SK-N-SH (cell line): ENCODE measurements around the gene CNNM3.

ENCODE experiments used
- ELF1 ChIP-seq: IDR thresholded peaks from 2 replicates; pipeline ENCODE4 v1.4.0; 2012
- FOXM1 ChIP-seq: IDR thresholded peaks from 2 replicates; pipeline ENCODE4 v1.4.0; 2012; ENCODE audit warnings: low read depth, mild to moderate bottlenecking
- MEF2A ChIP-seq: IDR thresholded peaks from 2 replicates; pipeline ENCODE4 v1.4.0; 2012; ENCODE audit warnings: low read depth, borderline replicate concordance
- MXI1 ChIP-seq: IDR thresholded peaks from 2 replicates; pipeline ENCODE4 v1.6.1; 2012; ENCODE audit warnings: mild to moderate bottlenecking, low read depth, low read length, improper control_type of control experiment
- NRF1 ChIP-seq: IDR thresholded peaks from 2 replicates; pipeline ENCODE4 v1.6.1; 2012; ENCODE audit warnings: low read depth, mild to moderate bottlenecking, low read length
- POLR2AphosphoS5 ChIP-seq: IDR thresholded peaks from 2 replicates; pipeline ENCODE4 v1.6.1; 2012; ENCODE audit warnings: low read depth, low read length
- RAD21 ChIP-seq: IDR thresholded peaks from 2 replicates; pipeline ENCODE4 v1.6.1; 2012; ENCODE audit warnings: mild to moderate bottlenecking, low read length
- RFX5 ChIP-seq: IDR thresholded peaks from 2 replicates; pipeline ENCODE4 v1.6.1; 2012; ENCODE audit warnings: mild to moderate bottlenecking, improper control_type of control experiment, low read length
- TAF1 ChIP-seq: IDR thresholded peaks from 2 replicates; pipeline ENCODE4 v1.6.1; 2012; ENCODE audit warnings: low read depth, mild to moderate bottlenecking, low read length, moderate library complexity, borderline replicate concordance
- TF ChIP-seq, protein P1 (sequence below): IDR thresholded peaks from 2 replicates; pipeline ENCODE4 v1.4.0; 2012; ENCODE audit warnings: low read depth, borderline replicate concordance
- TF ChIP-seq, protein P2 (sequence below): fragments of 200-600 bp; sonication (generic); IDR thresholded peaks from 2 replicates; pipeline ENCODE4 v1.6.1; 2017; ENCODE audit warnings: antibody characterized with exemption, mild to moderate bottlenecking, moderate library complexity
- TF ChIP-seq, protein P3 (sequence below): fragments of 150-350 bp; IDR thresholded peaks from 2 replicates; pipeline ENCODE4 v1.6.1; 2017; ENCODE audit warnings: antibody characterized with exemption, low read length, low read depth, borderline replicate concordance
- TF ChIP-seq, protein P4 (sequence below): IDR thresholded peaks from 2 replicates; pipeline ENCODE4 v1.6.1; 2012; ENCODE audit warnings: mild to moderate bottlenecking, low read depth, low read length, moderate library complexity
- TF ChIP-seq, protein P5 (sequence below): fragments of 150-350 bp; IDR thresholded peaks from 2 replicates; pipeline ENCODE4 v1.6.1; 2016; ENCODE audit warnings: mild to moderate bottlenecking, low read depth, low read length

DNA sequence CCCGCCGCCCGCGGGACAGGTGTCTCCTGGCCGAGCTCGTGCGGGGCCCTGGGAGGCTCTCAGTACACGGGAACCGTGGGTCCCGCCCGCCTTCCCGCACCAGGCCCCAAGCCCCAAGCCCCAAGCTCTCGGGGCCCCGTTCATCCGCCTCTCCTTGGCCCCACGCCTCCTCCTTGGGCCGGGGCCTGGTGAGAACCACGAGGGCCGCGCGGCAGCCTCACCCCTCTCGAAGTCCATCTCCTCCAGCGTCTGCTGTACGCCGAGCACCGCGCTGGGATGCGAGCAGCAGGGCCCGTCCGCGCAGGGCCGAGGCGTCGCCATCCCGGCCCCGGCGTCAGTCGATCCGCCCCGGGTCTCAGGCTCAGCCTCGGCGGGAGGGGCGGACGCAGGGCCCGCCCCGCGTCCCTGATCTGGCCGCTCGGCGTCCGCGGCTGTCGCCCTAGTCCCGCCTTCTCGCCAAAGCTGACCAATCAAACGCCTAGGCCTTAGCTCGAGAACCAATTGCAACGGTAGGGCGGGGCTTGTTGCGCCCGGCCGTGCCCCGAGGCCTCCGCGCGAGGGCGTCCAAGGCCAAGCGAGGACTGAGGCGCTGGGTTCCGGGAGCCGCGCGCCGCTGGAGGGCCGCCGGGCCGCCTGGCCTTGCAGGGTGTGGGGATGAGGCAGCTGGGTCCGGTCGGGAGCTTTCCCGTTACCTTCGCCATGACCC lies 41.8 kb downstream of the CNNM3 start, which contains the start of gene ANKRD39:
- peak; percentile 35; the same call in 1 of the 2 replicates for TF ChIP-seq POLR2AphosphoS5
- TF ChIP-seq, protein P1, sequence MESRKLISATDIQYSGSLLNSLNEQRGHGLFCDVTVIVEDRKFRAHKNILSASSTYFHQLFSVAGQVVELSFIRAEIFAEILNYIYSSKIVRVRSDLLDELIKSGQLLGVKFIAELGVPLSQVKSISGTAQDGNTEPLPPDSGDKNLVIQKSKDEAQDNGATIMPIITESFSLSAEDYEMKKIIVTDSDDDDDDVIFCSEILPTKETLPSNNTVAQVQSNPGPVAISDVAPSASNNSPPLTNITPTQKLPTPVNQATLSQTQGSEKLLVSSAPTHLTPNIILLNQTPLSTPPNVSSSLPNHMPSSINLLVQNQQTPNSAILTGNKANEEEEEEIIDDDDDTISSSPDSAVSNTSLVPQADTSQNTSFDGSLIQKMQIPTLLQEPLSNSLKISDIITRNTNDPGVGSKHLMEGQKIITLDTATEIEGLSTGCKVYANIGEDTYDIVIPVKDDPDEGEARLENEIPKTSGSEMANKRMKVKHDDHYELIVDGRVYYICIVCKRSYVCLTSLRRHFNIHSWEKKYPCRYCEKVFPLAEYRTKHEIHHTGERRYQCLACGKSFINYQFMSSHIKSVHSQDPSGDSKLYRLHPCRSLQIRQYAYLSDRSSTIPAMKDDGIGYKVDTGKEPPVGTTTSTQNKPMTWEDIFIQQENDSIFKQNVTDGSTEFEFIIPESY, result no peak
- TF ChIP-seq, protein P2, sequence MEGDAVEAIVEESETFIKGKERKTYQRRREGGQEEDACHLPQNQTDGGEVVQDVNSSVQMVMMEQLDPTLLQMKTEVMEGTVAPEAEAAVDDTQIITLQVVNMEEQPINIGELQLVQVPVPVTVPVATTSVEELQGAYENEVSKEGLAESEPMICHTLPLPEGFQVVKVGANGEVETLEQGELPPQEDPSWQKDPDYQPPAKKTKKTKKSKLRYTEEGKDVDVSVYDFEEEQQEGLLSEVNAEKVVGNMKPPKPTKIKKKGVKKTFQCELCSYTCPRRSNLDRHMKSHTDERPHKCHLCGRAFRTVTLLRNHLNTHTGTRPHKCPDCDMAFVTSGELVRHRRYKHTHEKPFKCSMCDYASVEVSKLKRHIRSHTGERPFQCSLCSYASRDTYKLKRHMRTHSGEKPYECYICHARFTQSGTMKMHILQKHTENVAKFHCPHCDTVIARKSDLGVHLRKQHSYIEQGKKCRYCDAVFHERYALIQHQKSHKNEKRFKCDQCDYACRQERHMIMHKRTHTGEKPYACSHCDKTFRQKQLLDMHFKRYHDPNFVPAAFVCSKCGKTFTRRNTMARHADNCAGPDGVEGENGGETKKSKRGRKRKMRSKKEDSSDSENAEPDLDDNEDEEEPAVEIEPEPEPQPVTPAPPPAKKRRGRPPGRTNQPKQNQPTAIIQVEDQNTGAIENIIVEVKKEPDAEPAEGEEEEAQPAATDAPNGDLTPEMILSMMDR, result peak; percentile 79
- TF ChIP-seq RFX5, result peak; percentile 71
- TF ChIP-seq MEF2A, result no peak
- TF ChIP-seq, protein P3, sequence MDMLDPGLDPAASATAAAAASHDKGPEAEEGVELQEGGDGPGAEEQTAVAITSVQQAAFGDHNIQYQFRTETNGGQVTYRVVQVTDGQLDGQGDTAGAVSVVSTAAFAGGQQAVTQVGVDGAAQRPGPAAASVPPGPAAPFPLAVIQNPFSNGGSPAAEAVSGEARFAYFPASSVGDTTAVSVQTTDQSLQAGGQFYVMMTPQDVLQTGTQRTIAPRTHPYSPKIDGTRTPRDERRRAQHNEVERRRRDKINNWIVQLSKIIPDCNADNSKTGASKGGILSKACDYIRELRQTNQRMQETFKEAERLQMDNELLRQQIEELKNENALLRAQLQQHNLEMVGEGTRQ, result no peak
- TF ChIP-seq, protein P4, sequence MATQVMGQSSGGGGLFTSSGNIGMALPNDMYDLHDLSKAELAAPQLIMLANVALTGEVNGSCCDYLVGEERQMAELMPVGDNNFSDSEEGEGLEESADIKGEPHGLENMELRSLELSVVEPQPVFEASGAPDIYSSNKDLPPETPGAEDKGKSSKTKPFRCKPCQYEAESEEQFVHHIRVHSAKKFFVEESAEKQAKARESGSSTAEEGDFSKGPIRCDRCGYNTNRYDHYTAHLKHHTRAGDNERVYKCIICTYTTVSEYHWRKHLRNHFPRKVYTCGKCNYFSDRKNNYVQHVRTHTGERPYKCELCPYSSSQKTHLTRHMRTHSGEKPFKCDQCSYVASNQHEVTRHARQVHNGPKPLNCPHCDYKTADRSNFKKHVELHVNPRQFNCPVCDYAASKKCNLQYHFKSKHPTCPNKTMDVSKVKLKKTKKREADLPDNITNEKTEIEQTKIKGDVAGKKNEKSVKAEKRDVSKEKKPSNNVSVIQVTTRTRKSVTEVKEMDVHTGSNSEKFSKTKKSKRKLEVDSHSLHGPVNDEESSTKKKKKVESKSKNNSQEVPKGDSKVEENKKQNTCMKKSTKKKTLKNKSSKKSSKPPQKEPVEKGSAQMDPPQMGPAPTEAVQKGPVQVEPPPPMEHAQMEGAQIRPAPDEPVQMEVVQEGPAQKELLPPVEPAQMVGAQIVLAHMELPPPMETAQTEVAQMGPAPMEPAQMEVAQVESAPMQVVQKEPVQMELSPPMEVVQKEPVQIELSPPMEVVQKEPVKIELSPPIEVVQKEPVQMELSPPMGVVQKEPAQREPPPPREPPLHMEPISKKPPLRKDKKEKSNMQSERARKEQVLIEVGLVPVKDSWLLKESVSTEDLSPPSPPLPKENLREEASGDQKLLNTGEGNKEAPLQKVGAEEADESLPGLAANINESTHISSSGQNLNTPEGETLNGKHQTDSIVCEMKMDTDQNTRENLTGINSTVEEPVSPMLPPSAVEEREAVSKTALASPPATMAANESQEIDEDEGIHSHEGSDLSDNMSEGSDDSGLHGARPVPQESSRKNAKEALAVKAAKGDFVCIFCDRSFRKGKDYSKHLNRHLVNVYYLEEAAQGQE, result no peak
- TF ChIP-seq MXI1, result no peak; the same call in 1 of the 2 replicates
- TF ChIP-seq NRF1, result peak; percentile 46
- TF ChIP-seq, protein P5, sequence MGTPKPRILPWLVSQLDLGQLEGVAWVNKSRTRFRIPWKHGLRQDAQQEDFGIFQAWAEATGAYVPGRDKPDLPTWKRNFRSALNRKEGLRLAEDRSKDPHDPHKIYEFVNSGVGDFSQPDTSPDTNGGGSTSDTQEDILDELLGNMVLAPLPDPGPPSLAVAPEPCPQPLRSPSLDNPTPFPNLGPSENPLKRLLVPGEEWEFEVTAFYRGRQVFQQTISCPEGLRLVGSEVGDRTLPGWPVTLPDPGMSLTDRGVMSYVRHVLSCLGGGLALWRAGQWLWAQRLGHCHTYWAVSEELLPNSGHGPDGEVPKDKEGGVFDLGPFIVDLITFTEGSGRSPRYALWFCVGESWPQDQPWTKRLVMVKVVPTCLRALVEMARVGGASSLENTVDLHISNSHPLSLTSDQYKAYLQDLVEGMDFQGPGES, result peak; percentile 92
- no peak; the same call in 1 of the 2 replicates for TF ChIP-seq FOXM1
- peak; percentile 84 for TF ChIP-seq RAD21
- TF ChIP-seq TAF1, result peak; percentile 60
- TF ChIP-seq ELF1, result 0 out of 2 replicates have a peak, but pooled peaks have one; percentile 39
